ENCODE measurements around the gene FHL2. TPM values are rescaled to one million over a fixed set of nuclear protein-coding genes. Genes with fewer than 3 reads are reported as not detected.

The FHL2 gene
- total and polyA plus RNA-seq, 9 donors: 300 to 1,049 (median 495) TPM

DNA sequence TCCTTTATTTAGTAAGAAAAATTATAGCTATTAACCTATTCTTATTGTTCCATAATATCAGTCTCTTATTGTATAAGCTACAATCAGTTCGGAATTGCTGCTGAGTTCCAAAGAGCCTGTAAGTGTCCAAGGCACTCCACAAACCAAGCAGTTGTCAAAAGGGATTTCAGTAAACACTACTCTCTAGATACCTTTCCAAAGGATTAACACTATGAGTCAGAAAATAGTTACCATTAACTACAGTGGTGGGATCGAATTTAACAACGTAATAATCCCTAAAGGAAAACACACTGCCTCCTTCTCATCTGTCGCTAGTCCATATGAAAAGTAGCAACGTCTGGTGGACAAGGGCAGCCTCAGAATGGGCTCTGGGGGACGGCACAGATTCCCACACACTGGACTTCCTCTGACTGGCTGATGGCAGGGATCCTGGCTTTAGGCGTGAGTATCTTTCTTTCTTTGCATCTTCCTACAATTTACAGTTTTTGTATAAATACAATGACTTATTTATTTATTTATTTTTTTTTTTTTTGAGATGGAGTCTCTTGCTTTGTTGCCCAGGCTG lies 78.1 kb downstream of the FHL2 start:
- intact Hi-C loops (cut with DNase I): no loop called here
- Histone ChIP-seq H3K4me3 (no peak overlapping the region), H3K27me3 (no peaks in the 10 kb centered on the region), H3K36me3 (no peaks in the 10 kb centered on the region), H3K27ac (no peak overlapping the region), H3K9me3 (no peaks in the 10 kb centered on the region), H3K4me1 (ENCODE audit: insufficient read depth) (peaks cover 3% of the 10 kb centered on the region)
- no peak for TF ChIP-seq EP300 (IDR thresholded peaks at IDR 0.05)
- no peak for TF ChIP-seq POLR2A (IDR thresholded peaks at IDR 0.05)
- TF ChIP-seq CTCF (IDR thresholded peaks at IDR 0.05): no peak
- 70 to 78% (median 71%) methylated on average over 7 of the region's 7 CpGs for WGBS, 3 donors
- no peak for DNase-seq

DNA sequence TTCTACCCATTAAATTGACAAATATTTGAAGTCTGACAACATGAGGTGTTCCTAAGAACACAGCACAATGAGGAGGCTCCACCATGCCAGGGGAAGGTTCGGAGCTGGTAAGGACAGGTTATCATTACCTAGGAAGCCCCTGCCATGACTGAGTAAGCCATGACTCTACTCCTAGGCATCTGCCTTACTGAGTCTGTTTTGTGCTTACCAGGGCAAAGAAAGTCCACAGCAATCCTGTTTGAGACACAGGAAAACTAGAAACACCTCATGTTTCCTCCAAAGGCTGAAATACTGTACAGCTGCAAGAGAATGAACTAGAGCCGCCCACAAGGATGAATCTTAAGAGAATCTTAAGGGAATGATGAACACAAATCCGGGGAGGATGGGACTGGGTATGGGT lies 80.9 kb downstream of the FHL2 start:
- Histone ChIP-seq H3K36me3 (no peaks in the 10 kb centered on the region), H3K4me3 (no peak overlapping the region), H3K27ac (no peak overlapping the region), H3K4me1 (ENCODE audit: insufficient read depth) (peaks cover 1% of the 10 kb centered on the region), H3K9me3 (no peaks in the 10 kb centered on the region), H3K27me3 (no peaks in the 10 kb centered on the region)
- no peak for DNase-seq
- no peak for TF ChIP-seq EP300 (IDR thresholded peaks at IDR 0.05)
- 88 to 93% (median 88%) methylated on average over 3 of the region's 3 CpGs for WGBS, 3 donors
- intact Hi-C loops (cut with DNase I): no loop called here

GRCh38 chr2:105315314-105315713 lies 83.5 kb downstream of the FHL2 start:
- TF ChIP-seq POLR2A (IDR thresholded peaks at IDR 0.05) (no peak), EP300 (IDR thresholded peaks at IDR 0.05) (no peak), CTCF (IDR thresholded peaks at IDR 0.05) (no peak)
- Histone ChIP-seq H3K27me3 (no peaks in the 10 kb centered on the region), H3K36me3 (no peaks in the 10 kb centered on the region), H3K4me1 (ENCODE audit: insufficient read depth) (peaks cover 1% of the 10 kb centered on the region), H3K27ac (no peak overlapping the region), H3K4me3 (no peak overlapping the region), H3K9me3 (no peaks in the 10 kb centered on the region)
- no peak for DNase-seq
- intact Hi-C loops (cut with DNase I): no loop called here
- 75 to 82% (median 77%) methylated on average over 3 of the region's 3 CpGs for WGBS, 3 donors

DNA sequence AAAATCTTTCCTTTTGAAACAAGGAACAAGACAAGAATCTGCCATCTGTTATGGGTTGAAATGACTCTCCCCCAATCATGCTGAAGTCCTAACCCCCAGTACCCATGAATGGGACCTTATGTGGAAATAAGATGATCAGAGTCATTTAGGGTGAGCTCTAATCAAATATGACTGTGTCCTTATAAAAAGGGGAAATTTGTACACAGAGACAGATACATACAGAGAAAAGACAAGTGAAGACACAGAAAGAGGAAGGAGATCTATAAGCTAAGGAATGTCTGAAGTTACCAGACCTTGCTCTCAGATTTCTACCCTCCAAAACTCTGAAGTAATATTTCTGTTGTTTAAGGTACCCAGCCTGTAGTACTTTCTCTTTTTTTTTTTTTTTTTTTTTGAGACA lies 85.0 kb downstream of the FHL2 start:
- Histone ChIP-seq H3K9me3 (no peaks in the 10 kb centered on the region), H3K27ac (no peak overlapping the region), H3K4me3 (no peak overlapping the region), H3K4me1 (ENCODE audit: insufficient read depth) (peaks cover under 1% of the 10 kb centered on the region), H3K27me3 (no peaks in the 10 kb centered on the region), H3K36me3 (no peaks in the 10 kb centered on the region)
- TF ChIP-seq CTCF (IDR thresholded peaks at IDR 0.05) (no peak), EP300 (IDR thresholded peaks at IDR 0.05) (no peak), POLR2A (IDR thresholded peaks at IDR 0.05) (no peak)
- intact Hi-C loops (cut with DNase I): no loop called here
- no peak for DNase-seq

Other genes starting within 250 kb of the FHL2 start
- not detected for gene GPR45, start 157.3 kb downstream of the FHL2 start, total RNA-seq
- gene GPR45, start 157.3 kb downstream of the FHL2 start, polyA plus RNA-seq: not detected
- gene TGFBRAP1, start 69.3 kb downstream of the FHL2 start, total RNA-seq: 10 to 100 TPM; 13.4 to 19.1 (median 17.3) TPM
- gene TGFBRAP1, start 69.3 kb downstream of the FHL2 start, polyA plus RNA-seq: 10 to 100 TPM in 1 of 2 donors, 1 to 10 TPM in 1; 7.2 to 10.4 TPM
- 10 to 100 TPM; 12.9 to 32.5 (median 20.3) TPM for gene C2orf49, start 61.5 kb downstream of the FHL2 start, total RNA-seq
- 10 to 100 TPM; 12.6 to 27.2 TPM for gene C2orf49, start 61.5 kb downstream of the FHL2 start, polyA plus RNA-seq